C4-2B (cell line): ENCODE data around the gene UNC80.

Experiments used
- H3K27ac ChIP-seq: fragments of 450-650 bp; 2 replicates; pipeline ENCODE4 v1.5.1; 2017
- CTCF ChIP-seq: fragments of 450-650 bp; conservative IDR thresholded peaks from 2 replicates; pipeline ENCODE4 v1.5.1; 2017; ENCODE audit warnings: mild to moderate bottlenecking
- ZFX ChIP-seq: fragments of 450-650 bp; IDR thresholded peaks from 2 replicates; pipeline ENCODE4 v1.6.1; 2017

The UNC80 gene

GRCh38 chr2:209908511-209908910 lies 136.9 kb downstream of the UNC80 start:
- H3K27ac ChIP-seq, result no peak overlapping the region
- TF ChIP-seq ZFX (no peak), CTCF (no peak)

- TF ChIP-seq CTCF (no peak), ZFX (no peak)
- no peak overlapping the region for H3K27ac ChIP-seq
These were observed 139.9 kb downstream of the UNC80 start for GRCh38 chr2:209911486-209911885.

- TF ChIP-seq CTCF (no peak), ZFX (no peak)
These were observed 142.2 kb downstream of the UNC80 start for GRCh38 chr2:209913786-209914345.

GRCh38 chr2:209917154-209917771 lies 145.6 kb downstream of the UNC80 start:
- TF ChIP-seq CTCF (no peak), ZFX (no peak)
- no peak overlapping the region for H3K27ac ChIP-seq

More at GRCh38 chr2:209913786-209914345, 142.2 kb downstream of the UNC80 start:
- H3K27ac ChIP-seq, result no peak overlapping the region

GRCh38 chr2:209918251-209918650 lies 146.6 kb downstream of the UNC80 start:
- no peak overlapping the region for H3K27ac ChIP-seq
- no peak for TF ChIP-seq ZFX
- TF ChIP-seq CTCF, result no peak

GRCh38 chr2:209922116-209922515 lies 150.5 kb downstream of the UNC80 start:
- H3K27ac ChIP-seq, result no peak overlapping the region

GRCh38 chr2:209929369-209929768 lies 157.7 kb downstream of the UNC80 start:
- TF ChIP-seq CTCF (no peak), ZFX (no peak)
- no peak overlapping the region for H3K27ac ChIP-seq

More at GRCh38 chr2:209922116-209922515, 150.5 kb downstream of the UNC80 start:
- TF ChIP-seq ZFX, result no peak
- TF ChIP-seq CTCF, result no peak
